Osteoblast (primary cell): ENCODE data around the gene SEPTIN5. TPM values are rescaled to one million over a fixed set of nuclear protein-coding genes. Genes with fewer than 3 reads are reported as not detected.

Experiments
- DNase-seq: peaks from one replicate; pipeline ENCODE4 v3.0.0; 2011; ENCODE audit warnings: low spot score, mixed read lengths; ENCODE audit not compliant: insufficient read length; ENCODE audit errors: missing footprints
- H2AFZ ChIP-seq: 2 replicates; pipeline ENCODE4 v1.6.0; 2011; ENCODE audit warnings: mild to moderate bottlenecking, low read length
- H3K27ac ChIP-seq: 2 replicates; pipeline ENCODE4 v1.5.1; 2011; ENCODE audit warnings: mild to moderate bottlenecking, low read depth, low read length, moderate library complexity
- H3K27me3 ChIP-seq: 2 replicates; pipeline ENCODE4 v1.6.0; 2012; ENCODE audit warnings: mild to moderate bottlenecking, control low read depth, inconsistent platforms, low read length, moderate library complexity; ENCODE audit not compliant: insufficient read depth
- H3K36me3 ChIP-seq: 2 replicates; pipeline ENCODE4 v1.5.1; 2011; ENCODE audit warnings: mild to moderate bottlenecking, low read length, control low read depth, moderate library complexity; ENCODE audit not compliant: insufficient read depth
- H3K4me1 ChIP-seq: 2 replicates; pipeline ENCODE4 v1.5.1; 2011; ENCODE audit warnings: mild to moderate bottlenecking, low read length, control low read depth, moderate library complexity; ENCODE audit not compliant: insufficient read depth
- H3K4me2 ChIP-seq: 2 replicates; pipeline ENCODE4 v1.6.0; 2011; ENCODE audit warnings: mild to moderate bottlenecking, low read length; ENCODE audit not compliant: insufficient read depth
- H3K4me3 ChIP-seq: fragments of 200-600 bp; sonication (generic); 3 replicates; pipeline ENCODE4 v1.5.1; 2012; ENCODE audit warnings: mild to moderate bottlenecking, low read length, inconsistent platforms; ENCODE audit not compliant: insufficient read depth
- H3K79me2 ChIP-seq: 2 replicates; pipeline ENCODE4 v1.6.0; 2012; ENCODE audit warnings: mild to moderate bottlenecking, low read length, control low read depth, inconsistent platforms; ENCODE audit not compliant: insufficient read depth
- H3K9me3 ChIP-seq: 2 replicates; pipeline ENCODE4 v1.5.1; 2011; ENCODE audit warnings: low read depth, low read length, control low read depth
- H4K20me1 ChIP-seq: 2 replicates; pipeline ENCODE4 v1.6.0; 2012; ENCODE audit warnings: mild to moderate bottlenecking, low read length, control low read depth; ENCODE audit not compliant: insufficient read depth
- CTCF ChIP-seq: IDR thresholded peaks from 2 replicates; pipeline ENCODE4 v1.5.1; 2011; ENCODE audit warnings: mild to moderate bottlenecking, low read depth, low read length, moderate library complexity; ENCODE audit errors: extremely low read depth
- total RNA-seq: library from RNA; depleted of rRNA; stranded (reverse); fragments of >200 nt; gene quantifications from 2 replicates; pipeline ENCODE4 v1.2.3, GENCODE V29; 2012

The SEPTIN5 gene
- total RNA-seq, 1 donor: 14.5 TPM

GRCh38 chr22:19728271-19728670 is 14.0 kb downstream of the SEPTIN5 start:
- no peak for DNase-seq
- H3K27me3 ChIP-seq: no peaks in the 10 kb centered on the region
- H3K4me2 ChIP-seq: no peak overlapping the region
- H3K4me1 ChIP-seq: no peaks in the 10 kb centered on the region
- no peak overlapping the region for H2AFZ ChIP-seq
- no peaks in the 10 kb centered on the region for H4K20me1 ChIP-seq
- H3K36me3 ChIP-seq: no peaks in the 10 kb centered on the region
- no peaks in the 10 kb centered on the region for H3K9me3 ChIP-seq
- TF ChIP-seq CTCF: no peak
- H3K27ac ChIP-seq: no peak overlapping the region
- H3K4me3 ChIP-seq: no peak overlapping the region
- no peaks in the 10 kb centered on the region for H3K79me2 ChIP-seq

- DNase-seq: no peak
- Histone ChIP-seq H4K20me1 (no peaks in the 10 kb centered on the region), H3K79me2 (no peaks in the 10 kb centered on the region), H3K4me2 (no peak overlapping the region), H3K27ac (no peak overlapping the region), H3K4me3 (no peak overlapping the region), H3K9me3 (no peaks in the 10 kb centered on the region), H3K27me3 (no peaks in the 10 kb centered on the region), H3K4me1 (no peaks in the 10 kb centered on the region), H3K36me3 (no peaks in the 10 kb centered on the region), H2AFZ (no peak overlapping the region)
- TF ChIP-seq CTCF: no peak
Measured at GRCh38 chr22:19728836-19729235, 14.5 kb downstream of the SEPTIN5 start.

- Histone ChIP-seq H3K4me2 (no peak overlapping the region), H3K4me1 (no peaks in the 10 kb centered on the region), H3K36me3 (no peaks in the 10 kb centered on the region), H3K27ac (no peak overlapping the region), H4K20me1 (no peaks in the 10 kb centered on the region), H3K79me2 (no peaks in the 10 kb centered on the region), H3K4me3 (no peak overlapping the region), H3K9me3 (no peaks in the 10 kb centered on the region), H3K27me3 (no peaks in the 10 kb centered on the region), H2AFZ (no peak overlapping the region)
- DNase-seq: no peak
- no peak for TF ChIP-seq CTCF
Measured at GRCh38 chr22:19729507-19729906, 15.2 kb downstream of the SEPTIN5 start.

GRCh38 chr22:19730198-19730597 is 15.9 kb downstream of the SEPTIN5 start:
- H3K4me3 ChIP-seq: no peak overlapping the region
- no peaks in the 10 kb centered on the region for H3K79me2 ChIP-seq
- DNase-seq: no peak
- peak overlapping the region; percentile 84 for H3K4me2 ChIP-seq
- no peak for TF ChIP-seq CTCF
- peak overlapping the region; percentile 91 for H2AFZ ChIP-seq
- H3K27me3 ChIP-seq: no peaks in the 10 kb centered on the region
- H3K27ac ChIP-seq: no peak overlapping the region
- no peaks in the 10 kb centered on the region for H3K4me1 ChIP-seq
- H4K20me1 ChIP-seq: no peaks in the 10 kb centered on the region
- H3K9me3 ChIP-seq: no peaks in the 10 kb centered on the region
- no peaks in the 10 kb centered on the region for H3K36me3 ChIP-seq
